Endothelial cell (in vitro differentiated cells): Measurements from ENCODE around the gene MICAL3. TPM values are rescaled to one million over a fixed set of nuclear protein-coding genes. Genes with fewer than 3 reads are reported as not detected.

Source experiments
- DNase-seq: peaks from one replicate; pipeline ENCODE4 v3.0.0; 2021; ENCODE audit warnings: low spot score
- H3K27ac Mint-ChIP-seq: one replicate; pipeline ENCODE4 v1.8.0; 2021; ENCODE audit warnings: mixed read lengths, inconsistent platforms; ENCODE audit not compliant: unreplicated experiment
- H3K27me3 Mint-ChIP-seq: one replicate; pipeline ENCODE4 v1.8.0; 2021; ENCODE audit warnings: mild to moderate bottlenecking, moderate library complexity, mixed read lengths, inconsistent platforms; ENCODE audit not compliant: unreplicated experiment
- H3K36me3 Mint-ChIP-seq: one replicate; pipeline ENCODE4 v1.8.0; 2021; ENCODE audit warnings: mild to moderate bottlenecking, low read depth, mixed read lengths, inconsistent platforms; ENCODE audit not compliant: unreplicated experiment
- H3K4me1 Mint-ChIP-seq: one replicate; pipeline ENCODE4 v1.8.0; 2021; ENCODE audit warnings: mild to moderate bottlenecking, mixed read lengths, inconsistent platforms; ENCODE audit not compliant: unreplicated experiment
- H3K4me3 Mint-ChIP-seq: one replicate; pipeline ENCODE4 v1.8.0; 2021; ENCODE audit warnings: mild to moderate bottlenecking, mixed read lengths, inconsistent platforms; ENCODE audit not compliant: unreplicated experiment
- H3K9me3 Mint-ChIP-seq: one replicate; pipeline ENCODE4 v1.8.0; 2021; ENCODE audit warnings: mixed read lengths, inconsistent platforms; ENCODE audit not compliant: unreplicated experiment
- total RNA-seq: library from RNA; stranded (reverse); fragmentation: NEBNext Ultra II Directional; extraction: Animal tissue kit (Norgen Biotek cat#: 25700); gene quantifications from one replicate; pipeline ENCODE4 v1.2.1, GENCODE V29; 2021; ENCODE audit not compliant: unreplicated experiment
- TF ChIP-seq, protein P1 (sequence below): fragments of 200-600 bp; sonication (generic); IDR thresholded peaks from one replicate; pipeline ENCODE4 v1.5.0; 2021; ENCODE audit warnings: antibody characterized with exemption; ENCODE audit not compliant: unreplicated experiment

MICAL3 gene
- total RNA-seq, 1 donor from 2014 or later = 54.3 TPM

- no peak overlapping the region for H3K4me3 Mint-ChIP-seq
- no peak for DNase-seq
- H3K27ac Mint-ChIP-seq = no peak overlapping the region
- peaks cover 21% of the 10 kb centered on the region for H3K36me3 Mint-ChIP-seq
- H3K4me1 Mint-ChIP-seq = no peaks in the 10 kb centered on the region
- no peaks in the 10 kb centered on the region for H3K9me3 Mint-ChIP-seq
- TF ChIP-seq, protein P1, sequence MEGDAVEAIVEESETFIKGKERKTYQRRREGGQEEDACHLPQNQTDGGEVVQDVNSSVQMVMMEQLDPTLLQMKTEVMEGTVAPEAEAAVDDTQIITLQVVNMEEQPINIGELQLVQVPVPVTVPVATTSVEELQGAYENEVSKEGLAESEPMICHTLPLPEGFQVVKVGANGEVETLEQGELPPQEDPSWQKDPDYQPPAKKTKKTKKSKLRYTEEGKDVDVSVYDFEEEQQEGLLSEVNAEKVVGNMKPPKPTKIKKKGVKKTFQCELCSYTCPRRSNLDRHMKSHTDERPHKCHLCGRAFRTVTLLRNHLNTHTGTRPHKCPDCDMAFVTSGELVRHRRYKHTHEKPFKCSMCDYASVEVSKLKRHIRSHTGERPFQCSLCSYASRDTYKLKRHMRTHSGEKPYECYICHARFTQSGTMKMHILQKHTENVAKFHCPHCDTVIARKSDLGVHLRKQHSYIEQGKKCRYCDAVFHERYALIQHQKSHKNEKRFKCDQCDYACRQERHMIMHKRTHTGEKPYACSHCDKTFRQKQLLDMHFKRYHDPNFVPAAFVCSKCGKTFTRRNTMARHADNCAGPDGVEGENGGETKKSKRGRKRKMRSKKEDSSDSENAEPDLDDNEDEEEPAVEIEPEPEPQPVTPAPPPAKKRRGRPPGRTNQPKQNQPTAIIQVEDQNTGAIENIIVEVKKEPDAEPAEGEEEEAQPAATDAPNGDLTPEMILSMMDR = no peak
- peaks cover 2% of the 10 kb centered on the region for H3K27me3 Mint-ChIP-seq
Observed at GRCh38 chr22:17897858-17898257, 126.5 kb downstream of the MICAL3 start.

GRCh38 chr22:17897426-17897825 is 126.9 kb downstream of the MICAL3 start:
- H3K4me1 Mint-ChIP-seq = no peaks in the 10 kb centered on the region
- H3K4me3 Mint-ChIP-seq = no peak overlapping the region
- TF ChIP-seq, protein P1 = no peak
- H3K9me3 Mint-ChIP-seq = no peaks in the 10 kb centered on the region
- no peak overlapping the region for H3K27ac Mint-ChIP-seq
- peaks cover under 1% of the 10 kb centered on the region for H3K27me3 Mint-ChIP-seq
- peaks cover 21% of the 10 kb centered on the region for H3K36me3 Mint-ChIP-seq
- no peak for DNase-seq

GRCh38 chr22:17896586-17896985 is 127.8 kb downstream of the MICAL3 start:
- Mint-ChIP-seq H3K36me3 (peaks cover 20% of the 10 kb centered on the region), H3K27ac (no peak overlapping the region), H3K27me3 (no peaks in the 10 kb centered on the region), H3K9me3 (no peaks in the 10 kb centered on the region), H3K4me1 (no peaks in the 10 kb centered on the region), H3K4me3 (no peak overlapping the region)
- TF ChIP-seq, protein P1 = peak; percentile 56
- DNase-seq = peak; percentile 42

- peaks cover 13% of the 10 kb centered on the region for H3K36me3 Mint-ChIP-seq
- H3K4me1 Mint-ChIP-seq = no peaks in the 10 kb centered on the region
- H3K27me3 Mint-ChIP-seq = no peaks in the 10 kb centered on the region
- H3K4me3 Mint-ChIP-seq = no peak overlapping the region
- TF ChIP-seq, protein P1 = no peak
- H3K9me3 Mint-ChIP-seq = no peaks in the 10 kb centered on the region
- no peak for DNase-seq
- H3K27ac Mint-ChIP-seq = no peak overlapping the region
Observed at GRCh38 chr22:17893900-17894535, 130.3 kb downstream of the MICAL3 start.

DNA sequence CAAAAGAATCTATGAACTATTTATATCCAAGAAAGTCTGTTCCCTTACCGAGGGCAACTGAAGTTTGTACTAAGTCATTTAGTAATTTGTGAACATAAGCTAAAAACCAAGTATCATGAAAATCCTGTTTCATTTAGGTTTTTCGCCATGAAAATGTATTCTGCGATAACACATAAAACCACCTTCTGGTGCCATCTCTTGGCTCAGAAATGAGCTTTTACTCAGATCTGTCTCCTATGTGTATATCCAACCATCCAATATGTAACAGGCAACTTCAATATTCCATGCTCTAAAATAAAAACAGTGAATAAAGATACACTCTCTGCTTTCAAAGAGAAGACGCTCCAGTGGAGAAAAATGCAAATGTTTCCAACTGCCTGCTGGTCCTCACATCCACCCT is 132.0 kb downstream of the MICAL3 start:
- no peak overlapping the region for H3K27ac Mint-ChIP-seq
- TF ChIP-seq, protein P1 = no peak
- H3K27me3 Mint-ChIP-seq = peaks cover 4% of the 10 kb centered on the region
- DNase-seq = no peak
- H3K9me3 Mint-ChIP-seq = no peaks in the 10 kb centered on the region
- no peak overlapping the region for H3K4me3 Mint-ChIP-seq
- peaks cover 13% of the 10 kb centered on the region for H3K36me3 Mint-ChIP-seq
- H3K4me1 Mint-ChIP-seq = no peaks in the 10 kb centered on the region
